Measurements from ENCODE around the gene MAST4. TPM values are rescaled to one million over a fixed set of nuclear protein-coding genes. Genes with fewer than 3 reads are reported as not detected.

MAST4 gene
- polyA plus RNA-seq, 1 donor (not counting 4 experiments of a cell fraction or from before 2014, with no cell fraction given), result 19.8 TPM

DNA sequence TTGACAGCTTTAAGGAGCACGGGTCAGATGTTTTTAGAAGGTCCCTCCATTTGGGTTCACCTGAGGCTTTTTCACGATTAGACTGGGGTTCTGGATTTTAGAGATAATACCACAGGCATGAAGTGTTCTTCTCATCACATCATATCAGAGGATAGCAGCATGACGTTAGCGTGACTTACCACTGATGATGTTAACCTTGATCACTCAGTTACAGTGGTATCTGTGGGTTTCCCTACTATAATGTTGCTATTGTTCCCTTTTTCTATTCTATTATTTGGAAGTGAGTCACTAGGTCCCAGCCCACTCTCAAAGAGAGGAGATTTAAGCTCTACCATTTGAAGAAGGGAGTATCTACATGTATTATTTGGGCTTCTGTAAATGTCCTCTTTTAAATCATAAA, 300.0 kb downstream of the MAST4 start:
- dilution Hi-C loops (cut with MboI; ENCODE audit: extremely low pct_ligation_motif_present, low sequenced_read_pairs), result no loop called here
- H3K9ac ChIP-seq (ENCODE audit: control insufficient read depth, extremely low read depth, insufficient read depth, low read length), result peak overlapping the region; percentile 31
- FAIRE-seq, result peak; percentile 100

DNA sequence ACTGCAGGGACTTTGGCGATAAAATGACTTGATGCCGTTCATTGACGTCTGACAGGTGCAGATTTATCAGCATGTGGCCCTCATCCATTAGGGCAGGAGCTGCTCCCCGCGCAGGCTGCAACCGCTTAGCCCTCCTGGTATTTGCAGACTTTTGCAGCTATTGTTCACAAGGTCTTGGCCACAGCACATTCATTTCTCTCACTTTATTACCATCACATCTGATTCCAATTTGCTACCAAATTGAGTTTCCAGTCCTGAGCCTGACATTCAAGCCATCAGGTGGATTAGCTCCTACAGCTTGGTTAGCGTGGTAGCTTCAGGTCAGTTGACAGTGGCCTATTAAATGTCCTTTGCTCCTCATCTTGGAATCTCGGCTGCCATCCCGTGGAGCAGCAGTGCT, 301.2 kb downstream of the MAST4 start:
- no peaks in the 10 kb centered on the region for H3K36me3 ChIP-seq (ENCODE audit: control insufficient read depth in 2 of 2, extremely low read depth in 1 of 2, insufficient read depth in 2 of 2, low read length in 2 of 2)
- TF ChIP-seq, protein P1, sequence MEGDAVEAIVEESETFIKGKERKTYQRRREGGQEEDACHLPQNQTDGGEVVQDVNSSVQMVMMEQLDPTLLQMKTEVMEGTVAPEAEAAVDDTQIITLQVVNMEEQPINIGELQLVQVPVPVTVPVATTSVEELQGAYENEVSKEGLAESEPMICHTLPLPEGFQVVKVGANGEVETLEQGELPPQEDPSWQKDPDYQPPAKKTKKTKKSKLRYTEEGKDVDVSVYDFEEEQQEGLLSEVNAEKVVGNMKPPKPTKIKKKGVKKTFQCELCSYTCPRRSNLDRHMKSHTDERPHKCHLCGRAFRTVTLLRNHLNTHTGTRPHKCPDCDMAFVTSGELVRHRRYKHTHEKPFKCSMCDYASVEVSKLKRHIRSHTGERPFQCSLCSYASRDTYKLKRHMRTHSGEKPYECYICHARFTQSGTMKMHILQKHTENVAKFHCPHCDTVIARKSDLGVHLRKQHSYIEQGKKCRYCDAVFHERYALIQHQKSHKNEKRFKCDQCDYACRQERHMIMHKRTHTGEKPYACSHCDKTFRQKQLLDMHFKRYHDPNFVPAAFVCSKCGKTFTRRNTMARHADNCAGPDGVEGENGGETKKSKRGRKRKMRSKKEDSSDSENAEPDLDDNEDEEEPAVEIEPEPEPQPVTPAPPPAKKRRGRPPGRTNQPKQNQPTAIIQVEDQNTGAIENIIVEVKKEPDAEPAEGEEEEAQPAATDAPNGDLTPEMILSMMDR (optimal IDR thresholded peaks at IDR 0.05 in 1 of 3, IDR thresholded peaks at IDR 0.05 in 1 of 3, conservative IDR thresholded peaks at IDR 0.05 in 1 of 3; ENCODE audit: extremely low read depth in 1 of 3, insufficient read depth in 2 of 3, low read length in 3 of 3), result no peak
- TF ChIP-seq EZH2 (IDR thresholded peaks at IDR 0.05; ENCODE audit: low read length), result no peak

More for the DNA sequence above, 300.0 kb downstream of the MAST4 start:
- no peaks in the 10 kb centered on the region for H3K36me3 ChIP-seq (ENCODE audit: control insufficient read depth in 2 of 2, extremely low read depth in 1 of 2, insufficient read depth in 2 of 2, low read length in 2 of 2)
- H3K4me2 ChIP-seq (ENCODE audit: control insufficient read depth, extremely low read depth, insufficient read depth, low read depth, low read length), result peak overlapping the region; percentile 28
- H3K27me3 ChIP-seq (ENCODE audit: control insufficient read depth, extremely low read depth, insufficient read depth, low read length), result no peaks in the 10 kb centered on the region
- H3K27ac ChIP-seq (ENCODE audit: control insufficient read depth, insufficient read depth, low read length), result peak overlapping the region; percentile 96
- no peaks in the 10 kb centered on the region for H3K79me2 ChIP-seq (ENCODE audit: control insufficient read depth, insufficient read depth, low read length)
- H4K20me1 ChIP-seq (ENCODE audit: control insufficient read depth, extremely low read depth, insufficient read depth, low read length), result no peaks in the 10 kb centered on the region
- TF ChIP-seq, protein P1 (optimal IDR thresholded peaks at IDR 0.05 in 1 of 3, IDR thresholded peaks at IDR 0.05 in 1 of 3, conservative IDR thresholded peaks at IDR 0.05 in 1 of 3; ENCODE audit: extremely low read depth in 1 of 3, insufficient read depth in 2 of 3, low read length in 3 of 3), result no peak
- no peak for TF ChIP-seq EZH2 (IDR thresholded peaks at IDR 0.05; ENCODE audit: low read length)
- H3K4me1 ChIP-seq (ENCODE audit: control insufficient read depth, extremely low read depth, insufficient read depth, low read length), result peaks cover 67% of the 10 kb centered on the region
- no peaks in the 10 kb centered on the region for H3K9me1 ChIP-seq (ENCODE audit: control insufficient read depth, extremely low read depth, insufficient read depth, low read length)
- H2AFZ ChIP-seq (ENCODE audit: control insufficient read depth, low read length), result no peak overlapping the region
- H3K9me3 ChIP-seq (ENCODE audit: control insufficient read depth, low read depth, low read length), result no peaks in the 10 kb centered on the region
- no peak overlapping the region for H3K4me3 ChIP-seq (ENCODE audit: control insufficient read depth in 2 of 3, extremely low read depth in 1 of 3, insufficient read depth in 2 of 3, low read depth in 1 of 3, low read length in 3 of 3)
- peak; percentile 84 for DNase-seq (ENCODE audit: low read depth, low spot score)

More for the DNA sequence above, 301.2 kb downstream of the MAST4 start:
- Histone ChIP-seq H3K4me3 (ENCODE audit: control insufficient read depth in 2 of 3, extremely low read depth in 1 of 3, insufficient read depth in 2 of 3, low read depth in 1 of 3, low read length in 3 of 3) (no peak overlapping the region), H4K20me1 (ENCODE audit: control insufficient read depth, extremely low read depth, insufficient read depth, low read length) (no peaks in the 10 kb centered on the region), H3K79me2 (ENCODE audit: control insufficient read depth, insufficient read depth, low read length) (no peaks in the 10 kb centered on the region), H3K4me2 (ENCODE audit: control insufficient read depth, extremely low read depth, insufficient read depth, low read depth, low read length) (no peak overlapping the region), H3K27ac (ENCODE audit: control insufficient read depth, insufficient read depth, low read length) (peak overlapping the region; percentile 82), H3K4me1 (ENCODE audit: control insufficient read depth, extremely low read depth, insufficient read depth, low read length) (peaks cover 56% of the 10 kb centered on the region), H3K9ac (ENCODE audit: control insufficient read depth, extremely low read depth, insufficient read depth, low read length) (peak overlapping the region; percentile 25), H2AFZ (ENCODE audit: control insufficient read depth, low read length) (no peak overlapping the region), H3K9me3 (ENCODE audit: control insufficient read depth, low read depth, low read length) (no peaks in the 10 kb centered on the region), H3K9me1 (ENCODE audit: control insufficient read depth, extremely low read depth, insufficient read depth, low read length) (no peaks in the 10 kb centered on the region), H3K27me3 (ENCODE audit: control insufficient read depth, extremely low read depth, insufficient read depth, low read length) (no peaks in the 10 kb centered on the region)
- DNase-seq (ENCODE audit: low read depth, low spot score), result no peak
- dilution Hi-C loops (cut with MboI; ENCODE audit: extremely low pct_ligation_motif_present, low sequenced_read_pairs), result no loop called here
- FAIRE-seq, result no peak

All from keratinocyte (primary cell).